Occipital lobe (tissue), 2 donors: Measurements from ENCODE around the gene MAK. TPM values are rescaled to one million over a fixed set of nuclear protein-coding genes. Genes with fewer than 3 reads are reported as not detected.
"Not testable (repeated sequence)": the region's sequence is repeated elsewhere in the genome, so short reads cannot be mapped to it uniquely, and the experiment has no call there.

ENCODE experiments used
- DNase-seq: peaks from one replicate; lab custom pipeline; 2025; lab: John Stamatoyannopoulos, UW
- total RNA-seq: library from RNA; depleted of rRNA; stranded (reverse); fragments of >200 nt; gene quantifications from one replicate; pipeline ENCODE4 v1.2.3, GENCODE V29; 2014

The MAK gene
- total RNA-seq, 1 donor from 2014 or later: 0.16 TPM

DNA sequence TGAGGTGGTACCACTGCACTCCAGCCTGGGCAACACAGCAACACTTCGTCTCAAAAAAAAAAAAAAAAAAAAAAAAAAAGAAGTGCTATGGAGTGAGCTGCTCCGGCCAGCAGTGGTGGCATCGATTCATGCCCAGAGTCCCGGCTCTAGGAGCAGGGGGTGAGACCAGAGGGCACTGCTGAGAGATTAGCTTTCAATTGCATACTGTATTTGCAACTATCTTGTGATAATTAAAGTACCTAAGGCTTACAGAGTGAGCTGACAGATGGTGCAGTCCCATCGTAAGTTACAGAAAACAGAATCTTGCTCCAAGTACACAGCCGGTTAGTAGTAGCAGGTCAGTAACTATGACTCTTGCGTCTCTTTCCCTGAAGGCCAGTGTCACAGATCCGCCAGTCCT, 59.3 kb downstream of the MAK start:
- no peak for DNase-seq

DNA sequence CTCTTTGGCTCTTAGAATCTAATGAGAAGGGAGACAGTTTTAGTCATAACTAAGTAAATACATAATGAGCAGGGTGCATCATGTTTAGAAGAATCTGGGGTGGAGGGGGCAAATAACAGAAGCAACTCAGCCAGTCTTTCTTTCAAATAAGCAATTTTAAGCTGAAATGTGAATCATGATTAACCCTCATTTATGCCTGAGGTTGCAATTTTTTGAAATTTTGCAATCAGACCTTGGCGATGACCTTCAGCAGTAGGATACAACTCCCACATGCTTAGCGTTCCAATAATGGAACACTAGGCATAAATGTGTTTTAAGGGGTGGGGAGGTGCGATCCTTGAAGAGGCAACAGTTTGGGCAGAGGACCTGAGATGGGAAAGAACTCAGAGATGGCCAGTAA, 60.1 kb downstream of the MAK start:
- DNase-seq: no peak

DNA sequence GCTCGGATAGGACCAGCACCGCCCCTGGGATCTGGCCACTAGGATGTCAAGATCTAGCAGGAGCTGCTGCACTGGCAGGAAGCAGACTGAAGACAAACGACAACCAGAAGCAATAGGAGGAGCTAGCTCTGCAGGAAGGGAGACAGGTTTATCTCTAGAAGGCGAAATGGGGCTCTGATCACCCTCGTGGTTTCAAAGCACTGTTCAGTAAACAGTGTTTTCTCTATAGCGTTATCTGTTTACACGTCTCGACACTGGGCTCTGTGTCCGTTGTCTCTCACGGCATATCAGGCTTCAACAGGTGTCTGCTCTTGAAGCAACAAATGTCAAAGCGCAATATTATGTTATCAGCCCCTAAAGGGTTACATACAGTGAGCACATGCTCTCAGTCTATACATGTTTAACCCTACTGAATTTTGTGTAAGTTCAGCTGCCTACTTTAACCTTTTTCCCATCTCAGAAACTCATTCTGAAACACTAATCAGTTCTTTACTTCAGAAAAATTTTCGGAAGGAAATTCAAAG, 66.9 kb downstream of the MAK start:
- DNase-seq: no peak

- no peak for DNase-seq
Measured at GRCh38 chr6:10769419-10769818, 68.9 kb downstream of the MAK start.

DNA sequence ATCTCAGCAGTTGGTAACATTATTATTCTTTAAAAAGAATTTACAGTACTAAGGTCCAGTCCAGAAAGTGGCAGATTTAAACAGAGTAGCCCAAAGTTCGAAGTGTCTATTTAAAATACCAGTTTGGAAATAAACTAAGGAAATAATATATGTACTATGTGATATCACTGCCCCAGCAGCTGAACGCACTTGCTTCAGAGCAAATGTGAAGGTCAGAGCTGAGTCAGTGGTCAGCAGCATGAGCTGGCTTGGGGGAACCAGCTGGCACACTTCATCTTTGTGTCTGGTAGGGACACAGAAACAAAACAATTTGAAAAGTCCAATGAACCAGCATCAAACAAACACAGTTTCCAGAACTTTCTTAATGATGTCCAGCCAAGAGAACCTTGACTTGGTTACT, 75.3 kb downstream of the MAK start:
- DNase-seq: no peak

DNA sequence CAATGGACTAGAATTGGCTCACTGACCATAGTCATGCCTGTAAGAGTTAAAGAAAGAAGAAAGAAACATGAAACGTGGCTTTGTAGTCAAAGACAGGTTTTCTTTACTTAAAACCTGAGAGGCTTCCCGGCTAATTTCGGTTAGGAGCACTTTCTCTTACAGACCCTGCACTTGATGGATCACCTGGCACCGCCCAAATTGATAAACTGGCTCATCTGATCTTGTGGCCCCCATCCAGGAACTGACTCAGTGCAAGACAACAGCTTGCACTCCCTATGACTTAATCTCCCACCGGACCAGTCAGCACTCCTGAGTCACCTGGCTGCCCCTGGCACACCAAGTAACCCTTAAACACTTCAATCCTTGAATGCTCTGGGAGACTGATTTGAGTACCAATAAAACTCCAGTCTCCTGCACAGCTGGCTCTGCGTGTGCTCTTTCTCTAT, 78.4 kb downstream of the MAK start:
- DNase-seq: no peak

GRCh38 chr6:10759312-10759839, 79.0 kb downstream of the MAK start:
- DNase-seq: no peak

GRCh38 chr6:10756085-10756484, 82.3 kb downstream of the MAK start:
- DNase-seq: no peak

DNA sequence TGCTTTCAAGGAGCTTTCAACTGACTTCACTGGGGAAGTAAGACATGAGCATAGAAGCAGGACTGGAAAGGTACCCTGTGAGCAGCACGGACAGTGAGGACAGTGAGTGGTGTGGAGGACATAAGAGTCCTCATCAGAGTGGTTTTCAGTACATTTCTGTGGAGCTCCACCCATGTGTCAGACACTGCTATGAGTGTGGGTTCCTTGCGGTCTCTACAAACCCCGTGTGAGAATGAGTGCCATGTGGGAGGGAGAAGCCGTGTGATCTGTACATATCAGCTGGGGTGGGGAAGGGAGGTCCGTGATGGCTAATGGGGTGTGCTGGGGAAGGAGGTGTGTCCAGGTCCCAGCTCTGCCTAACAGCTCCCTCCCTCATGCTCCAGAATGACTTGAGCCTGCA, 86.6 kb downstream of the MAK start:
- DNase-seq: not testable (repeated sequence)

- not testable (repeated sequence) for DNase-seq
Measured at GRCh38 chr6:10750568-10750967, 87.8 kb downstream of the MAK start.

DNA sequence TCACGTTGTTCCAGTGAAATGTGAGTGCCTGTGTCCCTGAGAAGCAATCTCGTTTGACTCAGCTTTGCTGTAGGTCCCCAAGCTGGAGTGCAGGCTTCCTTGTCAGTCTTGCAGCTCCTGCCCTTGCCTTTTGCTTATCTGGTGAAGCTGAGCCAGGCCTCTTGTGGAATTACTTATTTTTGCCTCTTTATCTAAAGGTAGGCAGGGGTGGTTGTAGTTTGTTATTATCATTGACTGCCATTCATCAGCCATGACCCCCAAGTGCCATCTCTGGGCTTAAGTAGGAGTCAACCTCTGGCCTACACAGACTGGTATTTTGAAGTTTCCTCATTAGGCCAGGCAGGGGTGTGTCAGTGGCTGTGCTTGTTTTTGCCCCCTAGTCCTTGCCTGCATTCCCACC, 88.6 kb downstream of the MAK start:
- DNase-seq: no peak

DNA sequence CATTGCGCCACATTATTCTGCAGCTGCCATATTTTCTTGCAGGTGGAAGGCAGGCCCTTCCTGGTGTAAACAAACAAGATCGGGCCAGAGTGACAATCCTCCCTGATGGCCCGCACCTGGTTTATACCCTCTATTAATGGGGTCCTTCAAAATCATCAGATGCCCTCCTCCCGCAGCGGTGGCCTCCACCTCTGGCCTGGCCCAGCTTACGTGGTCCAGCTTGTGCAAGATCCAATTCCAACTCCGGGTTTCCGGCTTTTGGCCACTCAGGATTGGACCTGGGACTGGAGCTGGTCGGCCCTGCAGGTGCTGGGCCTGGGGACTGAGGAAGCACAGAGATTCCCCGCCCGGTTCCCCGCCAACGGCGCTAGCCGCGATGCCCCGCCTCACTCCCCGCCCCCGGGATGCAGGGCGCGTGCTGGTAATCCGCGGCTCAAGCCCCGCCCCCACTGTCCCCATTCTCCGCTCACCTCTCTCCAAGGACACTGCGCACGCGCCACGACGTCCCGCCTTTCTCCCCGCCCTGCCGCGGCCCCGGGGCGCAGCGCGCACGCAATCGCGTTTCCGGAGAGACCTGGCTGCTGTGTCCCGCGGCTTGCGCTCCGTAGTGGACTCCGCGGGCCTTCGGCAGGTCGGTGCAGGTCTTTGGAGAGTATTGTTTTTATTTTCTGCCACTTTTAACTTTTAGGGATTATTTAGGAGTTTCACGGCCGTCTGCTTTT, 90.9 kb downstream of the MAK start, which contains the start of gene TMEM14B:
TMEM14B (plus strand) TSS at position 555 of the 722 bp plus-strand sequence. CDS start 1,441 bp downstream, outside the sequence.
- peak; percentile 97 for DNase-seq

- no peak for DNase-seq
Measured at GRCh38 chr6:10746915-10747250, 91.5 kb downstream of the MAK start.

- no peak for DNase-seq
Measured at GRCh38 chr6:10745116-10745515, 93.2 kb downstream of the MAK start.

DNA sequence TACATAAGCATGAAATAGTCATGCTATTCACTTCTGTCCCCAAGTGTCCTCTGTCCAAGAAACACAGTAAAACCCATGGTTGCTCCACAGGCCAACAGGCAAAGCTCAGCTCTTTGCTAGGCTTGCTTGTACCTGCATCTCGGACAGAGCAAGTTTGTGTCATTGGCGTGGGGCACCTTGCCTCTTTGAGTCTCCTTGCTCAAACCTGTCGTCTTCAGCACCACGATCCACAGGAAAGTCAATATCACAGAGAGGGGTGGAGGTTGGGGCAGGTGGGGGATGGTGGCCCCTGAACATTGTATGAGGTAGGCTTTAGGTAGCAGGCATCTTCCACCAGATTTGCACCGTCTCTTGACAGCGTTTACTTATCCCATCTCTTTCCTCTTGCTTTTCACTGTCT, 94.8 kb downstream of the MAK start:
- no peak for DNase-seq

- no peak for DNase-seq
Measured at GRCh38 chr6:10742251-10742650, 96.1 kb downstream of the MAK start.

- DNase-seq: not testable (repeated sequence)
Measured at GRCh38 chr6:10741643-10742042, 96.7 kb downstream of the MAK start.

- DNase-seq: no peak
Measured at GRCh38 chr6:10740061-10740460, 98.3 kb downstream of the MAK start.

DNA sequence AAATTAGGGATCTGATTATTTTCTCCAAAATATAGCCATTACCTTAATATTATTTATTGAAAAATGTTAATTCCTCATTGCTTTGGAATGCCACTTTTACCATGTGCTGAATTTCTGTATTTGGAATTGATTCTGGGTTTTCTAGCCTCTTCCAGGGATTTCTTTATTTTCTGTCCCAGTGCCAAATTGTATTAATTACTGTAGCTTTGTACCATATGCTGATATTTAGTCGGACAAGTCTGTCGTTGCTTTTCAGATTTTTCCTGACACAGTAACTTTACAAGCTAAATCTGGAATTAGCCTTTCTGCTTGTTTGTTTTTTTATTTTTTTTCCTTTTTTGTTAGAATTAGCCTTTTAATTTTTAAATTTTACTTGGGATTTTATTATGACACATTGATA, 101.6 kb downstream of the MAK start:
- DNase-seq: no peak

- DNase-seq: no peak
Measured at GRCh38 chr6:10733863-10734262, 104.5 kb downstream of the MAK start.

DNA sequence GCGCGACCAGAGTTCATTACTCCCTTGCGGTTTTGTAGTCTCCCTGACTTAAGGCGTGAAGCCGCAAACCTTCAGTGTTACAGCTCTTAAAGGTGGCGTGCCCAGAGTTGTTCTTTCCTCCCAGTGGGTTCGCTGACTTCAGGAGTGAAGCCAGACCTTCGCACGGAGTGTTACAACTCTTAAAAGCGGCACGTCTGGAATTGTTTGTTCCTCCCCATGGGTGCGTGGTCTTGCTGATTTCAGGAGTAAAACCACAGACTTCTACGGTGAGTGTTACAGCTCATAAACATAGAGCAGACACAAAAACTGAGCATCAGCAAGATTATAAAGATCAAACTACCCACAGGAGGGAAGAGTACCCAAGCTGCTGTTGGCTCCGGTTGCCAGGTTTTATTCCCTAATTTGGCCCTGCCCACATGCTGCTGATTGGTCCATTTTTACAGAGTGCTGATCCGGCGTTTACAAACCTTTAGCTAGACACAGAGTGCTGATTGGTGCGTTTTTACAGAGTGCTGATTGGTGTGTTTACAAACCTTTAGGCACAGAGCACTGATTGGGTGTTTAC, 105.1 kb downstream of the MAK start:
- no peak for DNase-seq

GRCh38 chr6:10730254-10730653, 108.1 kb downstream of the MAK start:
- no peak for DNase-seq

GRCh38 chr6:10725716-10726115, 112.6 kb downstream of the MAK start:
- peak; percentile 1 for DNase-seq
